Measurements from ENCODE around the gene BICRA.
"Not testable (repeated sequence)": the region's sequence is repeated elsewhere in the genome, so short reads cannot be mapped to it uniquely, and the experiment has no call there.

BICRA gene

DNA sequence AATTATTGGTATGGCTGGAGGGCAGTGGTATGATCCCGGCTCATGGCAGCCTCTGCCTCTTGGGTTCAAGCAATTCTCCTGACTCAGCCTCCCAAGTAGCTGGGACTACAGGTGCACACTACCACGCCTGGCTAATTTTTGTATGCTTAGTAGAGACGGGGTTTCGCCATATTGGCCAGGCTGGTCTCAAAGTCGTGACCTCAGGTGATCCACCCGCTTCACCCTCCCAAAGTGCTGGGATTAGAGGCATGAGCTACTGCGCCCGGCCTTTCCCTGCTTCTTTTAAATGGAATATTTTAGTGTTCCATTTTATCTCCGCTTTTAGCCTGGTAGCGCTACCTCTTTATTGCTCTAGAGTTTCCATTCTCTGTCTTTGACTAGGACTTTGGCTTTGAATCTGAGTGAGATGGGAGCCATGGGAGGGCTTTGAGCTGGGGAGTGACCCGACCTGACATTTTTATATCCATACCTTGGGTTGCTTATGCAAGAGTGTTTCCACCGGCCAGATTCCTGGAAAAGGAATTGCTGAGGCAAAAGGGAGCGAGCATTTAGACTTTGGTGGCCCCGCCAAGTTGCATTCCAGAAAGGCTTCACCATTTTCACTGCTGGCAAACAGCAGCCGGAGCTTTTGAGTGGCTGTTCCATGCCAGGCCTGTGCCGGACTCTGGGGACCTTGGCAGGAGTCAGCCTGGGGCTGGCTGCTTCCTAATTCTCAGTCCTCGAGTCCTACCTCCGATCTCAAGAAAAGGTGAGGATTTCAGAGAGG, 22.9 kb downstream of the BICRA start:
- no peak for DNase-seq (ENCODE audit: low read depth)

GRCh38 chr19:47633517-47633916, 24.6 kb downstream of the BICRA start:
- DNase-seq (ENCODE audit: low read depth), result no peak

DNA sequence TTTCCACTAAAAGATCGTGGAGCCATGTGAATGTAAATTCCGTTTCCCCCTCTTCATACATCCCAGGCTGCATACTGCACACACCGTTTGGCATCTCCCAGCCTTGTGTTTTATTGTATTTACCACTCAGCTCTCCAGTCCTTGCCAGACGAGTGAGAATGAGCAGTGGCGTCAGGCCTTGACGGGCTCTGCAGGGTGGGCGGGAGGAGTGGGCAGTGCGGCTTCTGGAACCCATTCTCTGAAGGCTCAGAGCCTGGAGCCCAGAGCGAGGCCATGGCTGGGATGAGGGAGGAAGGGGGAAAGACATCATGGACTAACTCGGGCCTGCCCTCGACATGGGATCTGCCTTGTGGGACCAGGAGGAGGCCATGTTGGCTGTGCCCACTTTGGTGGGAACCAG, 25.1 kb downstream of the BICRA start:
- DNase-seq (ENCODE audit: low read depth), result no peak

GRCh38 chr19:47635152-47635754, 26.3 kb downstream of the BICRA start:
- not testable (repeated sequence) for DNase-seq (ENCODE audit: low read depth)

DNA sequence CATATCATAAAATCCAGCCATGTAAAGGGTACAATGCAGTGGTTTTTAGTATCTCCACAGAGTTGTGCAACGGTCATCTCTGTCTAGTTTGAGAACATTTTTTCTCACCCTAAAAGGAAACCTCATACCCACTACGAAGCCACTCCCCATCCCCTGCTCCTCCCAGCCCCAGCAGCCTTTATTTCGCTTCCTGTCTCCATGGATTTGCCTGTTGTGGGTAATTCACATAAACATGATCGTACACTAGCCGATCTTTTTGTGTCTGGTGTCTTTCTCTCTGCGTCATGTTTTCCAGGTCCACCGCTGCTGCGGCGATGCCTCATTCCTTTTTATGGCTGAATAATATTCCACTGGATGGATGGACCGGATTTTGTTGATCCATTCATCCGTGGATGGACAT, 28.6 kb downstream of the BICRA start:
- no peak for DNase-seq (ENCODE audit: low read depth)

DNA sequence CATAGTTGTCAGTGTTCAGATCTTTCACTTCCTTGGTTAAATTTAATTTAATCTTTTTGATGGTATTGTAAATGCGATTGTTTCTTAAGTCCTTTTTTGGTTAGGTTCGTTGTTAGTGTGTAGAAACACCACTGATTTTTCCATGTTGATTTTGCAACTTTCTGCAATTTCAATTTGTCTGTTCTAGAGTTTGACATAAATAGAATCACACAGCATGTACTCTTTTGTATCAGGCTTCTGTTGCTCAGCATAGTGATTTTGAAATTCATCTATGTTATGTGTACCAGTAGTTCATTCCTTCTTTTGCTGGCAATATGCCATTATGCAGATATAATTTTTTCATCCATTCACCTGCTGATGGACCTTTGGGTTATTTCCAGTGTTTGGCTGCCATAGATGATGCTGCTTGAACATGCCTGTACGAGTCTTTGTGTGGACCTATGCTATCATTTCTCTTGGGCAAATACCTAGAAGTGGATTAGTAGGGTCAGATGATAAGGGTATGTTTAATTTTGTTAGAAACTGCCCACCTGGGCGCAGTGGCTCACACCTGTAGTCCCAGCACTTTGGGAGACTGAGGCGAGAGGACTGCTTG, 33.1 kb downstream of the BICRA start:
- DNase-seq (ENCODE audit: low read depth), result no peak

DNA sequence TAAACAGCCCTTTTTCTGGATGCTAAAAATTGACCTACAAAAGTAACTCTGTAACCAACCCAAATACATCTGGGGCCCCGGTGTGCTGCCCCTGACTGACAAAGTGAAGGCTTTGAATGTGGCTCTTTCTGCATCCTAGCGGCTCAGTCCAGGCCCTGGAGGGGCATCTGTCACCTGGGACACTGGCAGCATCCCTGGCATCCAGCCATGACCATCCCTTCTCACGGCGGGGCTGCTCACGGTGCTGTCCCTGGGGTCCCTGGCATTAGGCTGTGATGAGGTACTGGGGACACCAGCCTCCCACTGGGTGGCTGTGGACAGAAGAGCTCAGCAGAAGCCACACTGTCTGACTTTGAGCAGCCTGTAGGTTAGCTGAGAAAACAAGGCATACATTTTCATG, 34.3 kb downstream of the BICRA start:
- DNase-seq (ENCODE audit: low read depth), result no peak

DNA sequence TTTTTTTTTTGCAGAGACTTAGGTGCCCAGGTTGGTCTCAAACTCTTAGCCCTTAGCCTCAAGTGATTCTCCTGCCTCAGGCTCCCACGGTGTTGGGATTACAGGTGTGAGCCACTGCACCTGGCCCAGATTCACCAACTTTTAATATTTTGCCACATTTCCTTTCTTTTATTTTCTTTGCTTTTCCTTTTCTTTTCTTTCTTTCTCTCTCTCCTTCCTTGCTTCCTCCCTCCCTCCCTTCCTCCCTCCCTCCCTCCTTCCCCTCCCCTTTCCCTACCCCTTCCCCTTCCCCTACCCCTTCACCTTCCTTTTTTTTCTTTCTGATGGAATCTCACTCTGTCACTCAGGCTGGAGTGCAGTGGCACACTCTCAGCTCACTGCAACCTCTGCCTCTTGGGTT, 35.3 kb downstream of the BICRA start:
- no peak for DNase-seq (ENCODE audit: low read depth)

GRCh38 chr19:47644743-47645482, 36.0 kb downstream of the BICRA start:
- no peak for DNase-seq (ENCODE audit: low read depth)

DNA sequence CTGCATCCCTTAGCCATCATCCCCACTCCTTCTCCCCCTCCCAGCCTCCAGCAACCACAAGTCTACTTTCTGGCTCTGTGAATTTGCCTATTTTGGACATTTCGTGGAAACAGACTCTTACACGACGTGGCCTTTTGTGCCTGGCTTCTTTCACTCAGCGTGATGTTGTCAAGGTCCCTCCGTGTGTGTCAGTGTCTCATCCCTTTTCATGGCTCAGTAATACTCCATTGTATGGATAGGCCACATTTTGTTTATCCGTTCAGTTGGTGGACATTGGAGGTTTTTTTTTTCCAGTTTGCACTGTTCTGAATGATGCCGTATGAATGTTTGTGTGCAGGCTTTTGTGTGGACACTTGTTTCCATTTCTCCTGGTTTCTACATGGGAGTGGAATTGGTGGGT, 38.0 kb downstream of the BICRA start:
- no peak for DNase-seq (ENCODE audit: low read depth)

- DNase-seq (ENCODE audit: low read depth), result no peak
Observed at GRCh38 chr19:47649588-47649987, 40.7 kb downstream of the BICRA start.

GRCh38 chr19:47650700-47651099, 41.8 kb downstream of the BICRA start:
- DNase-seq (ENCODE audit: low read depth), result no peak

DNA sequence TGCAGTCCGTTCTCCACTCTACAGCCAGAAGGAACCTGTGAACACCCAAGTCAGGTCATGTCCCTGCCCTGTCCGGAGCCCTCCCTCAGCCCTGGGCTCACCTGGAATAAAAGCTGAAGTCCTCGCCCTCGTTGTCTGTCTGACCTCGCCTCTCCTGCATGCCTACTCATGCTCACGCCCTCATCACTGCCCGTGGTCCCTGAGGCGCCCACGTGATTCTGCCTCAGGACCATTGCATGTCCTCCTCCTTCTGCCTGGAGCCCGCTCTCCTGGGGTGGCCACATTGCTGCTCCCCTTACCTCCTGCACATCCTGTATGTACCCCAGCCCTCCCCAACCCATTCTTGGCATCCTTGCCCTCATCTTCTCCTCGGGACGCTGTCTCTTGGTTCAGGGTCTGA, 42.2 kb downstream of the BICRA start:
- DNase-seq (ENCODE audit: low read depth), result no peak

- no peak for DNase-seq (ENCODE audit: low read depth)
Observed at GRCh38 chr19:47651691-47652090, 42.8 kb downstream of the BICRA start.

DNA sequence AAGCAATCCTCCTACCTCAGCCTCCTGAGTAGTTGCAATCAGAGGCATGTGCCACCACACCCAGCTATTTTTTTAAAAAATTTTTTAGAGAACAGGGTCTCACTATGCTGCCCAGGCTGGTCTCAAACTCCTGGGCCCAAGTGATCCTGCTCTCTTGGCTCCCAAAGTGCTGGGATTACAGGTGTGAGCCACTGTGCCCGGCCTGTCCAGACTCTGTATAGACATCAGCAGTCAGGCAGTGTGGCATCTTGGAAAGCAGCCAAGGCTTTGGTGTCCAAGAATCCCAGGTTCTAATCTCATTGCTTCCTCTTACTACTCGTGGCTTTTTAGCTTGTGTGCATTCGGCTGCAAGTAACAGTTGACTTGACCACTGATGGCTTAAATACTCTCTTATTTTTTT, 43.4 kb downstream of the BICRA start:
- no peak for DNase-seq (ENCODE audit: low read depth)

- no peak for DNase-seq (ENCODE audit: low read depth)
Observed at GRCh38 chr19:47653856-47654255, 44.9 kb downstream of the BICRA start.

- DNase-seq (ENCODE audit: low read depth), result no peak
Observed at GRCh38 chr19:47657719-47658118, 48.8 kb downstream of the BICRA start.

DNA sequence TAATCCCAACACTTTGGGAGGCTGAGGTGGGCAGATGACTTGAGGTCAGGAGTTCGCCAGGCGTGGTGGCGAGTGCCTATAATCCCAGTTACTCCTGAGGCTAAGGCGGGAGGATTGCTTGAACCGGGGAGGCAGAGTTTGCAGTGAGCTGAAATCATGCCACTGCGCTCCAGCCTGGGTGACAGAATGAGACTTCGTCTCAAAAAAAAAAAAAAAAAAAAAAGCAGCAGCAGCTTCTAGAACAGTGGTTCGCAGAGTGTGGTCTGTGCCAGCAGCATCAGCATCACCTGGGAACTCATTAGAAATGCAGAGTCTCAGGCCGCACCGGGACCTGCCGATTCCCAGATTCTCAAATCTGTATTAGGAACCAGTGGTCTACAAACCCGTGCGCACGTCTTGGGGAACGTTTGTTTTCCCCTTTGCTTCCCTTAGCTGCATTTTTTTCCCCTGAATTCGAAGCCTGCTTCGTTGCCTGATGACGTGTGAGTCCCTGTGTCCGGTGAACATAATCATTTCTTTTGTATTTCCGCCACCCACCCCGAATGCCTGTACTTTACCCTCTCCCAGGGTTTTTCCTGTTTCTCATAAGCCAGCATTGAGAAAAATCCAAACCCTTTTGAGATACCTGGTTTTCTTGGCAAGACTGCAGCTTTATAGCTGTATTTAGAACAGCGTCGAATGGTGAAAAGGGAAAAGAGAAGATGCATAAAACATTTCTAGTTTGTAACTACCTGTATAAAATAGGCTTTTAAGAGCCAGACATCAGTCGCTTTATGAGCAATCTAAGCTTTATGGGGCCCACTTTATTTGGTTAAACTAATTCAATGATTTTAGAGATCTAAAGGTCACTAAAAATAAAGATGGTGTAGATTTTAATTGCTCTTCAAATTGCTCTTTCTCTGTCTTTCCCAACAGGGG, 49.8 kb downstream of the BICRA start:
- no peak for DNase-seq (ENCODE audit: low read depth)

DNA sequence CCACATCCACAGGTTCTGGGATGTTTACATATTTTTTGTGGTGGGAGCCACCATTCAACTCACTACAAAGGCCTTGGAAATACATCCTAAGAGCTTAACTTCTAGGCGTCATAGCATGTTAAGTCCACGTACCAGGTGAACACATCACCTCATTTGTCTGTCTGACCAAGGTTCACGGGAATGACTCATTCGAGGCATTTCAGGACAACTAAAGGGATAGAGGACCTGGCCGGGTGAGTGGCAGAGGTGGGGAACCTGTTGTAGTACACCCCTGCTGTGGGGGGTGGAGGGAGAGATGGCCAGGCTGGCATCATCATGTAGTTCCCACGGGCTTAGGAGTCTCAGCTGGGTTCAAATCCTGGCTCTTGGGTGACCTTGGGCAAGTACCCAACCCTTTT, 51.5 kb downstream of the BICRA start:
- no peak for DNase-seq (ENCODE audit: low read depth)

GRCh38 chr19:47661161-47661560, 52.2 kb downstream of the BICRA start:
- DNase-seq (ENCODE audit: low read depth), result no peak

DNA sequence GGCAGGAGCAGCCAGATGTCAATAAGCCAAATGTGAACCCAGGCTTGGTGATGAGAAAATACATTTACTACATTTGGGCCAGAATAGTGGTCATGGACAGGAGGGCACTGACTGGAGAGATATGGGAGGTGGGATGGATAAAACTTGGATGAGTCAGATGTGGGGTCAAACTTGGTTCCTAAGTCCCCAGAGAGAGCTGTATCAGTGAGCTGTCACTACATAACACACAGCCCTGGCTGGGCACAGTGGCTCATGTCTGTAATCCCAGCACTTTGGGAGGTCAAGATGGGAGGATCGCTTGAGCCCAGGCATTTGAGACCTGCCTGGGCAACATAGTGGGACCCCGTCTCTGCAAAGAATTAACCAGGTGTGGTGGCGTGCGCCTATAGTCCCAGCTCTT, 52.7 kb downstream of the BICRA start:
- no peak for DNase-seq (ENCODE audit: low read depth)

DNA sequence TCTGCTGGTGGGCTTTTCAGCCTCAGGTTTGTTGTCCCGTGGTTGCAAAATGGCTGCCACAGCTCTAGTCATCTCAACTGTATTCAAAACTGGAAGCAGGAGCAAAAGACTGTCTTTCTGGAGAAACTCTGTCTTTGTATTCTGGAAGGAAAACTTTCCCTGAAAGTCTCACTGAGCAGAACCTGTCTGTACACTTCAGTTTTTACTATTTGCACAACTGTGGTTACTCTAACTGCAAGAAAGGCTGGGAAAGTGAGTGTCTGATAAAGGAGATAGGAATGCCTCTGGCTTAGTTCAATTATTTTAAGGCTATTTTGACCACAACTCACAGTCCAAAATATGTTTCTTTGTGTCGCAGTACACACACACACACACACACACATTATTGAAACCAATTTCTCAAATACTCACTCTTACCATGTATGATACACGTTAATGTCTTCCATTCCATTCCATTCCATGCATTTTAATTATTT, 54.5 kb downstream of the BICRA start:
- DNase-seq (ENCODE audit: low read depth), result no peak
